Brain microvascular endothelial cell (primary cell): ENCODE data around the gene KRTAP9-6.

Experiments
- DNase-seq: peaks from one replicate; pipeline ENCODE4 v3.0.0-alpha.2; 2020
- H3K27ac ChIP-seq: fragments of 250-450 bp; sonication (Bioruptor Pico); 2 replicates; pipeline ENCODE4 v1.5.1; 2020; ENCODE audit warnings: mild to moderate bottlenecking, moderate library complexity
- H3K27me3 ChIP-seq: fragments of 250-450 bp; sonication (Bioruptor Pico); replicated peaks from 2 replicates; pipeline ENCODE4 v1.5.1; 2020; ENCODE audit warnings: mild to moderate bottlenecking
- H3K36me3 ChIP-seq: fragments of 250-450 bp; sonication (Bioruptor Pico); replicated peaks from 2 replicates; pipeline ENCODE4 v1.5.1; 2020; ENCODE audit warnings: mild to moderate bottlenecking
- H3K4me3 ChIP-seq: 2 replicates; pipeline ENCODE4 v1.5.1; 2011; ENCODE audit warnings: low read depth, mild to moderate bottlenecking, control low read depth, low read length, moderate library complexity
- in situ Hi-C: cut with HindIII; loops from 2 replicates; pipeline ENCODE4 v1.10.0; 2017; ENCODE audit warnings: low sequenced_read_pairs, low pct_ligation_motif_present
- TF ChIP-seq, protein P1 (sequence below): IDR thresholded peaks from 2 replicates; pipeline ENCODE4 v1.5.1; 2011; ENCODE audit warnings: low read depth, mild to moderate bottlenecking, moderate library complexity, low read length, control low read depth, inconsistent platforms; ENCODE audit errors: missing control alignments

The KRTAP9-6 gene

DNA sequence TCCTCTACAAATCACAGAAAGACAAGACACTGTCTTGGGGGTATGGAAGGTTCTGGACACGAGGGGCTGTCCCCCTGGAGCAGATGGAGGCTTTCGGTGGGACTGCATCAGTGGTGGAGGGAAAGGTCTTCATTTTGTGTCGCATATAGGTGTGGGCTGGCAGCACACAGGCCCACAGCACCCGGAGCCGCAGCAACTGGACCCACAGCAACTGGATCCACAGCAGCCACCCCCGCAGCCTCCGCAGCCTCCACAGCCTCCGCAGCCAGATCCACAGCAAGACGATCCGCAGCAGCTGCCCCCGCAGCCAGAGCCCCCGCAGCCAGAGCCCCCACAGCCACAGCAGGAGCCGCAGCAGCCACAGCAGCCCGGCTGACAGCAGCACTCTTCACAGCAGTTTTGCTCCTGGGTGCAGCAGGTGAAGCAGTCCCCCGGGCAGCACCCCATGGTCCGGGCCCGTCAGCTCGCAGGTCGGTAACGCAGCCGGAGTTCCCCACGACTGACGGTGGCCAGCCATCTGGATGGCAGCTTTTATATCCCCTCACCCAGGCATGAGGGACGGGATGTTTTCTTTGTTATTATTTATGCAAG, 50.1 kb downstream of the KRTAP9-6 start, which contains the start of gene KRTAP17-1:
TSS of gene KRTAP17-1 (minus strand) at position 507 of the 591 bp plus-strand sequence. CDS start at position 447, 60 bp downstream.
- no peaks in the 10 kb centered on the region for H3K27me3 ChIP-seq
- no peak within 1 kb of the TSS for H3K27ac ChIP-seq
- no peak for DNase-seq
- in situ Hi-C loops, result no loop called here
- TF ChIP-seq, protein P1, sequence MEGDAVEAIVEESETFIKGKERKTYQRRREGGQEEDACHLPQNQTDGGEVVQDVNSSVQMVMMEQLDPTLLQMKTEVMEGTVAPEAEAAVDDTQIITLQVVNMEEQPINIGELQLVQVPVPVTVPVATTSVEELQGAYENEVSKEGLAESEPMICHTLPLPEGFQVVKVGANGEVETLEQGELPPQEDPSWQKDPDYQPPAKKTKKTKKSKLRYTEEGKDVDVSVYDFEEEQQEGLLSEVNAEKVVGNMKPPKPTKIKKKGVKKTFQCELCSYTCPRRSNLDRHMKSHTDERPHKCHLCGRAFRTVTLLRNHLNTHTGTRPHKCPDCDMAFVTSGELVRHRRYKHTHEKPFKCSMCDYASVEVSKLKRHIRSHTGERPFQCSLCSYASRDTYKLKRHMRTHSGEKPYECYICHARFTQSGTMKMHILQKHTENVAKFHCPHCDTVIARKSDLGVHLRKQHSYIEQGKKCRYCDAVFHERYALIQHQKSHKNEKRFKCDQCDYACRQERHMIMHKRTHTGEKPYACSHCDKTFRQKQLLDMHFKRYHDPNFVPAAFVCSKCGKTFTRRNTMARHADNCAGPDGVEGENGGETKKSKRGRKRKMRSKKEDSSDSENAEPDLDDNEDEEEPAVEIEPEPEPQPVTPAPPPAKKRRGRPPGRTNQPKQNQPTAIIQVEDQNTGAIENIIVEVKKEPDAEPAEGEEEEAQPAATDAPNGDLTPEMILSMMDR, result no peak
- no peak within 1 kb of the TSS for H3K4me3 ChIP-seq
- no peaks in the 10 kb centered on the region for H3K36me3 ChIP-seq
